GM23338 (cell line): ENCODE data around the gene PKM. TPM values are rescaled to one million over a fixed set of nuclear protein-coding genes. Genes with fewer than 3 reads are reported as not detected.

Source experiments
- ATAC-seq: fragments of 200-7000 bp; cut with Tn5 transposase; 3 replicates; pipeline ENCODE4 v1.9.1; 2020
- DNase-seq: peaks from one replicate; pipeline ENCODE4 v3.0.0-alpha.2; 2015; ENCODE audit warnings: low spot score
- H2AFZ ChIP-seq: fragments of 200-600 bp; sonication (generic); 2 replicates; pipeline ENCODE4 v1.8.0; 2016; ENCODE audit warnings: antibody characterized with exemption, mild to moderate bottlenecking, moderate library complexity
- H3F3A ChIP-seq: fragments of 200-600 bp; sonication (generic); replicated peaks from 2 replicates; pipeline ENCODE4 v1.8.0; 2017; ENCODE audit warnings: antibody characterized with exemption, mixed run types, low read depth
- H3K27ac ChIP-seq: fragments of 200-600 bp; sonication (generic); 2 replicates; pipeline ENCODE4 v1.6.1; 2016; ENCODE audit warnings: low read depth
- H3K27me3 ChIP-seq: fragments of 200-600 bp; sonication (generic); 2 replicates; pipeline ENCODE4 v1.8.0; 2016; ENCODE audit warnings: mild to moderate bottlenecking, mixed run types, moderate library complexity; ENCODE audit not compliant: insufficient read depth
- H3K36me3 ChIP-seq: fragments of 200-600 bp; sonication (generic); 2 replicates; pipeline ENCODE4 v1.8.0; 2016; ENCODE audit warnings: mild to moderate bottlenecking; ENCODE audit not compliant: insufficient read depth
- H3K4me1 ChIP-seq: fragments of 200-600 bp; sonication (generic); 2 replicates; pipeline ENCODE4 v1.8.0; 2016; ENCODE audit warnings: mild to moderate bottlenecking, moderate library complexity; ENCODE audit not compliant: insufficient read depth
- H3K4me2 ChIP-seq: fragments of 200-600 bp; sonication (generic); 2 replicates; pipeline ENCODE4 v1.7.1; 2017; ENCODE audit warnings: mixed run types
- H3K4me3 ChIP-seq: fragments of 200-600 bp; sonication (generic); 2 replicates; pipeline ENCODE4 v1.6.1; 2016; ENCODE audit warnings: mixed run types
- H3K79me2 ChIP-seq: fragments of 200-600 bp; sonication (generic); replicated peaks from 2 replicates; pipeline ENCODE4 v1.8.0; 2017; ENCODE audit warnings: mild to moderate bottlenecking; ENCODE audit not compliant: insufficient read depth
- H3K9me2 ChIP-seq: fragments of 200-600 bp; sonication (generic); 2 replicates; pipeline ENCODE4 v1.8.0; 2017; ENCODE audit not compliant: insufficient read depth
- H4K20me1 ChIP-seq: fragments of 200-600 bp; sonication (generic); replicated peaks from 2 replicates; pipeline ENCODE4 v1.8.0; 2017; ENCODE audit warnings: mild to moderate bottlenecking; ENCODE audit not compliant: insufficient read depth
- H3K27ac Mint-ChIP-seq: 2 replicates; pipeline ENCODE4 v1.8.0; 2020; ENCODE audit warnings: inconsistent platforms, mild to moderate bottlenecking, moderate library complexity, mixed read lengths
- H3K27me3 Mint-ChIP-seq: 3 replicates; pipeline ENCODE4 v1.8.0; 2022; ENCODE audit warnings: low read depth, mild to moderate bottlenecking, moderate library complexity, mixed read lengths, inconsistent platforms; ENCODE audit not compliant: insufficient read depth, poor library complexity
- H3K36me3 Mint-ChIP-seq: 3 replicates; pipeline ENCODE4 v1.8.0; 2021; ENCODE audit warnings: low read depth, mild to moderate bottlenecking, inconsistent platforms, moderate library complexity, mixed read lengths
- H3K4me1 Mint-ChIP-seq: 3 replicates; pipeline ENCODE4 v1.8.0; 2020; ENCODE audit warnings: mild to moderate bottlenecking, inconsistent platforms, mixed read lengths
- H3K4me3 Mint-ChIP-seq: 3 replicates; pipeline ENCODE4 v1.8.0; 2021; ENCODE audit warnings: moderate library complexity, mild to moderate bottlenecking, inconsistent platforms, mixed read lengths
- H3K9me3 Mint-ChIP-seq: 3 replicates; pipeline ENCODE4 v1.8.0; 2020; ENCODE audit warnings: moderate library complexity, mild to moderate bottlenecking, inconsistent platforms, mixed read lengths
- EZH2 ChIP-seq: fragments of 200-600 bp; sonication (generic); IDR thresholded peaks from one replicate; pipeline ENCODE4 v1.8.0; 2017; ENCODE audit warnings: antibody characterized with exemption, mild to moderate bottlenecking, low read depth; ENCODE audit not compliant: unreplicated experiment
- EZH2phosphoT487 ChIP-seq: fragments of 200-600 bp; sonication (generic); IDR thresholded peaks from one replicate; pipeline ENCODE4 v1.8.1; 2018; ENCODE audit warnings: antibody characterized with exemption; ENCODE audit not compliant: unreplicated experiment
- JUNB ChIP-seq: IDR thresholded peaks from one replicate; pipeline ENCODE4 v1.6.1; 2016; ENCODE audit warnings: antibody characterized with exemption; ENCODE audit not compliant: unreplicated experiment
- NANOG ChIP-seq: IDR thresholded peaks from 2 replicates; pipeline ENCODE4 v1.6.1; 2016; ENCODE audit warnings: antibody characterized with exemption, borderline replicate concordance
- POLR2AphosphoS5 ChIP-seq: IDR thresholded peaks from 2 replicates; pipeline ENCODE4 v1.6.1; 2016; ENCODE audit warnings: antibody characterized with exemption, low read depth
- ZNF114 ChIP-seq: fragments of 250-450 bp; sonication (Bioruptor Pico); IDR thresholded peaks from 2 replicates; pipeline ENCODE4 v1.5.0; 2020; ENCODE audit warnings: mild to moderate bottlenecking, moderate library complexity
- polyA plus RNA-seq: library from polyadenylated mRNA; unstranded; fragments of >200 nt; fragmentation: Nextera tagmentation; extraction: Ambion mirVana; gene quantifications from 2 replicates; pipeline ENCODE4 v1.2.1, GENCODE V29; 2016
- total RNA-seq: library from RNA; depleted of rRNA; stranded (reverse); fragments of >200 nt; shearing (Covaris generic); gene quantifications from 2 replicates; pipeline ENCODE4 v1.2.3, GENCODE V29; 2014
- TF ChIP-seq, protein P1 (sequence below): IDR thresholded peaks from one replicate; pipeline ENCODE4 v1.6.1; 2018; ENCODE audit warnings: antibody characterized with exemption; ENCODE audit not compliant: unreplicated experiment
- TF ChIP-seq, protein P2 (sequence below), 2 experiments: fragments of 200-600 bp in 1 of 2; sonication (generic) in 1 of 2; conservative IDR thresholded peaks; 2 replicates each; pipeline versions ENCODE4 v1.5.1 to v1.6.1; 2016 to 2017; ENCODE audit warnings: antibody characterized with exemption in 2 of 2, low read depth in 2 of 2, mild to moderate bottlenecking in 2 of 2, moderate library complexity in 1 of 2
- TF ChIP-seq, protein P3 (sequence below): IDR thresholded peaks from 2 replicates; pipeline ENCODE4 v1.6.1; 2016; ENCODE audit warnings: antibody characterized with exemption
- TF ChIP-seq, protein P4 (sequence below): fragments of 250-450 bp; sonication (Bioruptor Pico); IDR thresholded peaks from 2 replicates; pipeline ENCODE4 v1.5.0; 2020; ENCODE audit warnings: mild to moderate bottlenecking, moderate library complexity

The PKM gene
- total and polyA plus RNA-seq, 2 experiments from 2014 or later: 432 to 1,137 TPM

DNA sequence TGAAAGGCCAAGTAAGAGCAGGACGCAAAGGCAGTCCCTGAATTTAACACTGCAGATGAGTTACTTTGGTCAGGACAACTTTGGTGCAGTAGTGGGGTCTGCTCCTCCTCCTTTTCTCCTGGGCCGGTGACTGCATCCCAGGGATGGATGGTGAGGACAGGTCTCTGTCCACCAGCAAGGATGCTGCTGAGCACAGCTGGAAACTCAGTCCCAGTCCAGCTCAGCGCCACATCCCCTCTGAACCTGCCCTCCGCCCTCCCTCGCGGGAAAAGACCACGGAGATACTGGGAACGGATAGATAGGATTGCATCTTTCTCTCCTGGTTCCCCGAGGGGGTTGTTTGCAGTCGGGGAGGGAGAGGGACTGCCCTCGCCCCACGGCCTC, 47.2 kb downstream of the PKM start (continued):
- TF ChIP-seq JUNB (no peak), POLR2AphosphoS5 (no peak)
- TF ChIP-seq, protein P1, sequence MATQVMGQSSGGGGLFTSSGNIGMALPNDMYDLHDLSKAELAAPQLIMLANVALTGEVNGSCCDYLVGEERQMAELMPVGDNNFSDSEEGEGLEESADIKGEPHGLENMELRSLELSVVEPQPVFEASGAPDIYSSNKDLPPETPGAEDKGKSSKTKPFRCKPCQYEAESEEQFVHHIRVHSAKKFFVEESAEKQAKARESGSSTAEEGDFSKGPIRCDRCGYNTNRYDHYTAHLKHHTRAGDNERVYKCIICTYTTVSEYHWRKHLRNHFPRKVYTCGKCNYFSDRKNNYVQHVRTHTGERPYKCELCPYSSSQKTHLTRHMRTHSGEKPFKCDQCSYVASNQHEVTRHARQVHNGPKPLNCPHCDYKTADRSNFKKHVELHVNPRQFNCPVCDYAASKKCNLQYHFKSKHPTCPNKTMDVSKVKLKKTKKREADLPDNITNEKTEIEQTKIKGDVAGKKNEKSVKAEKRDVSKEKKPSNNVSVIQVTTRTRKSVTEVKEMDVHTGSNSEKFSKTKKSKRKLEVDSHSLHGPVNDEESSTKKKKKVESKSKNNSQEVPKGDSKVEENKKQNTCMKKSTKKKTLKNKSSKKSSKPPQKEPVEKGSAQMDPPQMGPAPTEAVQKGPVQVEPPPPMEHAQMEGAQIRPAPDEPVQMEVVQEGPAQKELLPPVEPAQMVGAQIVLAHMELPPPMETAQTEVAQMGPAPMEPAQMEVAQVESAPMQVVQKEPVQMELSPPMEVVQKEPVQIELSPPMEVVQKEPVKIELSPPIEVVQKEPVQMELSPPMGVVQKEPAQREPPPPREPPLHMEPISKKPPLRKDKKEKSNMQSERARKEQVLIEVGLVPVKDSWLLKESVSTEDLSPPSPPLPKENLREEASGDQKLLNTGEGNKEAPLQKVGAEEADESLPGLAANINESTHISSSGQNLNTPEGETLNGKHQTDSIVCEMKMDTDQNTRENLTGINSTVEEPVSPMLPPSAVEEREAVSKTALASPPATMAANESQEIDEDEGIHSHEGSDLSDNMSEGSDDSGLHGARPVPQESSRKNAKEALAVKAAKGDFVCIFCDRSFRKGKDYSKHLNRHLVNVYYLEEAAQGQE: no peak
- TF ChIP-seq, protein P2, sequence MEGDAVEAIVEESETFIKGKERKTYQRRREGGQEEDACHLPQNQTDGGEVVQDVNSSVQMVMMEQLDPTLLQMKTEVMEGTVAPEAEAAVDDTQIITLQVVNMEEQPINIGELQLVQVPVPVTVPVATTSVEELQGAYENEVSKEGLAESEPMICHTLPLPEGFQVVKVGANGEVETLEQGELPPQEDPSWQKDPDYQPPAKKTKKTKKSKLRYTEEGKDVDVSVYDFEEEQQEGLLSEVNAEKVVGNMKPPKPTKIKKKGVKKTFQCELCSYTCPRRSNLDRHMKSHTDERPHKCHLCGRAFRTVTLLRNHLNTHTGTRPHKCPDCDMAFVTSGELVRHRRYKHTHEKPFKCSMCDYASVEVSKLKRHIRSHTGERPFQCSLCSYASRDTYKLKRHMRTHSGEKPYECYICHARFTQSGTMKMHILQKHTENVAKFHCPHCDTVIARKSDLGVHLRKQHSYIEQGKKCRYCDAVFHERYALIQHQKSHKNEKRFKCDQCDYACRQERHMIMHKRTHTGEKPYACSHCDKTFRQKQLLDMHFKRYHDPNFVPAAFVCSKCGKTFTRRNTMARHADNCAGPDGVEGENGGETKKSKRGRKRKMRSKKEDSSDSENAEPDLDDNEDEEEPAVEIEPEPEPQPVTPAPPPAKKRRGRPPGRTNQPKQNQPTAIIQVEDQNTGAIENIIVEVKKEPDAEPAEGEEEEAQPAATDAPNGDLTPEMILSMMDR (conservative IDR thresholded peaks at IDR 0.05; ENCODE audit: low read depth in 2 of 2): no peak
- TF ChIP-seq, protein P3, sequence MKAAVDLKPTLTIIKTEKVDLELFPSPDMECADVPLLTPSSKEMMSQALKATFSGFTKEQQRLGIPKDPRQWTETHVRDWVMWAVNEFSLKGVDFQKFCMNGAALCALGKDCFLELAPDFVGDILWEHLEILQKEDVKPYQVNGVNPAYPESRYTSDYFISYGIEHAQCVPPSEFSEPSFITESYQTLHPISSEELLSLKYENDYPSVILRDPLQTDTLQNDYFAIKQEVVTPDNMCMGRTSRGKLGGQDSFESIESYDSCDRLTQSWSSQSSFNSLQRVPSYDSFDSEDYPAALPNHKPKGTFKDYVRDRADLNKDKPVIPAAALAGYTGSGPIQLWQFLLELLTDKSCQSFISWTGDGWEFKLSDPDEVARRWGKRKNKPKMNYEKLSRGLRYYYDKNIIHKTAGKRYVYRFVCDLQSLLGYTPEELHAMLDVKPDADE: no peak

DNA sequence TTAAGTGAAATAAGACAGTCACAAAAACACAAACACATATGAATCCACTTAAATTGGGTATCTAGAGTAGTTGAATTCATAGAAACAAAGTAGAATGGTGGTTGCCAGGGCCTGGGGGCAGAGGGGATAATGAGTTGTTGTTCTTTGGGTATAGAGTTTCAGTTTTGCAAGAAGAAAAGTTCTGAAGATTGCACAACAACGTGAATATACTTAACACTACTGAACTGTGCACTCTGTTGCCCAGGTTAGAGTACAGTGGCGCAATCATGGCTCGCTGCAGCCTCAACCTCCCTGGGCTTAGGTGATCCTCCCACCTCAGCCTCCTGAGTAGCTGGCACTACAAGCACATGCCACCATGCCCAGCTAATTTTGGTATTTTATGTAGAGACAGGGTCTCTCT, 48.3 kb downstream of the PKM start:
- Histone ChIP-seq H3K4me1 (peaks cover 4% of the 10 kb centered on the region), H3K4me2 (no peak overlapping the region), H3K27ac (no peak overlapping the region), H2AFZ (no peak overlapping the region), H3K9me2 (no peaks in the 10 kb centered on the region), H3K36me3 (no peaks in the 10 kb centered on the region), H3K4me3 (no peak overlapping the region), H4K20me1 (no peaks in the 10 kb centered on the region), H3F3A (0 out of 2 replicates have a peak, but pooled peaks cover 7% of the 10 kb centered on the region), H3K79me2 (no peaks in the 10 kb centered on the region), H3K27me3 (peaks cover 17% of the 10 kb centered on the region; the same call in 1 of the 2 replicates)
- H3K27ac Mint-ChIP-seq: no peak overlapping the region
- no peak for ATAC-seq
- H3K4me3 Mint-ChIP-seq: no peak overlapping the region
- DNase-seq: no peak
- no peaks in the 10 kb centered on the region for H3K9me3 Mint-ChIP-seq
- H3K36me3 Mint-ChIP-seq: no peaks in the 10 kb centered on the region
- H3K27me3 Mint-ChIP-seq: peaks cover 14% of the 10 kb centered on the region
- peaks cover 15% of the 10 kb centered on the region; the same call in 2 of the 3 replicates for H3K4me1 Mint-ChIP-seq
- TF ChIP-seq, protein P2 (conservative IDR thresholded peaks at IDR 0.05; ENCODE audit: low read depth in 2 of 2): no peak
- TF ChIP-seq JUNB: no peak
- no peak for TF ChIP-seq EZH2phosphoT487
- TF ChIP-seq NANOG: no peak
- no peak for TF ChIP-seq EZH2
- TF ChIP-seq, protein P4, sequence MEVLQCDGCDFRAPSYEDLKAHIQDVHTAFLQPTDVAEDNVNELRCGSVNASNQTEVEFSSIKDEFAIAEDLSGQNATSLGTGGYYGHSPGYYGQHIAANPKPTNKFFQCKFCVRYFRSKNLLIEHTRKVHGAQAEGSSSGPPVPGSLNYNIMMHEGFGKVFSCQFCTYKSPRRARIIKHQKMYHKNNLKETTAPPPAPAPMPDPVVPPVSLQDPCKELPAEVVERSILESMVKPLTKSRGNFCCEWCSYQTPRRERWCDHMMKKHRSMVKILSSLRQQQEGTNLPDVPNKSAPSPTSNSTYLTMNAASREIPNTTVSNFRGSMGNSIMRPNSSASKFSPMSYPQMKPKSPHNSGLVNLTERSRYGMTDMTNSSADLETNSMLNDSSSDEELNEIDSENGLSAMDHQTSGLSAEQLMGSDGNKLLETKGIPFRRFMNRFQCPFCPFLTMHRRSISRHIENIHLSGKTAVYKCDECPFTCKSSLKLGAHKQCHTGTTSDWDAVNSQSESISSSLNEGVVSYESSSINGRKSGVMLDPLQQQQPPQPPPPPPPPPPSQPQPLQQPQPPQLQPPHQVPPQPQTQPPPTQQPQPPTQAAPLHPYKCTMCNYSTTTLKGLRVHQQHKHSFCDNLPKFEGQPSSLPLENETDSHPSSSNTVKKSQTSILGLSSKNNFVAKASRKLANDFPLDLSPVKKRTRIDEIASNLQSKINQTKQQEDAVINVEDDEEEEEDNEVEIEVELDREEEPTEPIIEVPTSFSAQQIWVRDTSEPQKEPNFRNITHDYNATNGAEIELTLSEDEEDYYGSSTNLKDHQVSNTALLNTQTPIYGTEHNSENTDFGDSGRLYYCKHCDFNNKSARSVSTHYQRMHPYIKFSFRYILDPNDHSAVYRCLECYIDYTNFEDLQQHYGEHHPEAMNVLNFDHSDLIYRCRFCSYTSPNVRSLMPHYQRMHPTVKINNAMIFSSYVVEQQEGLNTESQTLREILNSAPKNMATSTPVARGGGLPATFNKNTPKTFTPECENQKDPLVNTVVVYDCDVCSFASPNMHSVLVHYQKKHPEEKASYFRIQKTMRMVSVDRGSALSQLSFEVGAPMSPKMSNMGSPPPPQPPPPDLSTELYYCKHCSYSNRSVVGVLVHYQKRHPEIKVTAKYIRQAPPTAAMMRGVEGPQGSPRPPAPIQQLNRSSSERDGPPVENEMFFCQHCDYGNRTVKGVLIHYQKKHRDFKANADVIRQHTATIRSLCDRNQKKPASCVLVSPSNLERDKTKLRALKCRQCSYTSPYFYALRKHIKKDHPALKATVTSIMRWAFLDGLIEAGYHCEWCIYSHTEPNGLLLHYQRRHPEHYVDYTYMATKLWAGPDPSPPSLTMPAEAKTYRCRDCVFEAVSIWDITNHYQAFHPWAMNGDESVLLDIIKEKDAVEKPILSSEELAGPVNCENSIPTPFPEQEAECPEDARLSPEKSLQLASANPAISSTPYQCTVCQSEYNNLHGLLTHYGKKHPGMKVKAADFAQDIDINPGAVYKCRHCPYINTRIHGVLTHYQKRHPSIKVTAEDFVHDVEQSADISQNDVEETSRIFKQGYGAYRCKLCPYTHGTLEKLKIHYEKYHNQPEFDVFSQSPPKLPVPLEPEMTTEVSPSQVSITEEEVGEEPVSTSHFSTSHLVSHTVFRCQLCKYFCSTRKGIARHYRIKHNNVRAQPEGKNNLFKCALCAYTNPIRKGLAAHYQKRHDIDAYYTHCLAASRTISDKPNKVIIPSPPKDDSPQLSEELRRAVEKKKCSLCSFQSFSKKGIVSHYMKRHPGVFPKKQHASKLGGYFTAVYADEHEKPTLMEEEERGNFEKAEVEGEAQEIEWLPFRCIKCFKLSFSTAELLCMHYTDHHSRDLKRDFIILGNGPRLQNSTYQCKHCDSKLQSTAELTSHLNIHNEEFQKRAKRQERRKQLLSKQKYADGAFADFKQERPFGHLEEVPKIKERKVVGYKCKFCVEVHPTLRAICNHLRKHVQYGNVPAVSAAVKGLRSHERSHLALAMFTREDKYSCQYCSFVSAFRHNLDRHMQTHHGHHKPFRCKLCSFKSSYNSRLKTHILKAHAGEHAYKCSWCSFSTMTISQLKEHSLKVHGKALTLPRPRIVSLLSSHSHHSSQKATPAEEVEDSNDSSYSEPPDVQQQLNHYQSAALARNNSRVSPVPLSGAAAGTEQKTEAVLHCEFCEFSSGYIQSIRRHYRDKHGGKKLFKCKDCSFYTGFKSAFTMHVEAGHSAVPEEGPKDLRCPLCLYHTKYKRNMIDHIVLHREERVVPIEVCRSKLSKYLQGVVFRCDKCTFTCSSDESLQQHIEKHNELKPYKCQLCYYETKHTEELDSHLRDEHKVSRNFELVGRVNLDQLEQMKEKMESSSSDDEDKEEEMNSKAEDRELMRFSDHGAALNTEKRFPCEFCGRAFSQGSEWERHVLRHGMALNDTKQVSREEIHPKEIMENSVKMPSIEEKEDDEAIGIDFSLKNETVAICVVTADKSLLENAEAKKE (CRISPR knock-in tag): no peak
- no peak for TF ChIP-seq ZNF114 (CRISPR knock-in tag)
